A673 (cell line): ENCODE results near the gene MESD.

ENCODE experiments used
- CTCF ChIP-seq: fragments of 300-800, 200-600 bp; sonication (generic); conservative IDR thresholded peaks from 2 replicates; pipeline ENCODE4 v1.5.1; 2017; ENCODE audit warnings: low read depth, mild to moderate bottlenecking, antibody characterized with exemption, low read length, moderate library complexity, mixed read lengths
- EZH2 ChIP-seq: fragments of 200-600 bp; sonication (generic); IDR thresholded peaks from 2 replicates; pipeline ENCODE4 v1.6.1; 2017; ENCODE audit warnings: borderline replicate concordance, low read depth, mild to moderate bottlenecking, mixed read lengths, antibody characterized with exemption, low read length; ENCODE audit not compliant: poor library complexity, severe bottlenecking

GRCh38 chr15:81002331-81003096, 12.9 kb upstream of the MESD start:
- TF ChIP-seq CTCF (no peak), EZH2 (no peak)
